Measurements from ENCODE around the gene CDKN2AIP. TPM values are rescaled to one million over a fixed set of nuclear protein-coding genes. Genes with fewer than 3 reads are reported as not detected.

CDKN2AIP gene
- total RNA-seq, 1 donor from 2014 or later: 13.2 TPM

DNA sequence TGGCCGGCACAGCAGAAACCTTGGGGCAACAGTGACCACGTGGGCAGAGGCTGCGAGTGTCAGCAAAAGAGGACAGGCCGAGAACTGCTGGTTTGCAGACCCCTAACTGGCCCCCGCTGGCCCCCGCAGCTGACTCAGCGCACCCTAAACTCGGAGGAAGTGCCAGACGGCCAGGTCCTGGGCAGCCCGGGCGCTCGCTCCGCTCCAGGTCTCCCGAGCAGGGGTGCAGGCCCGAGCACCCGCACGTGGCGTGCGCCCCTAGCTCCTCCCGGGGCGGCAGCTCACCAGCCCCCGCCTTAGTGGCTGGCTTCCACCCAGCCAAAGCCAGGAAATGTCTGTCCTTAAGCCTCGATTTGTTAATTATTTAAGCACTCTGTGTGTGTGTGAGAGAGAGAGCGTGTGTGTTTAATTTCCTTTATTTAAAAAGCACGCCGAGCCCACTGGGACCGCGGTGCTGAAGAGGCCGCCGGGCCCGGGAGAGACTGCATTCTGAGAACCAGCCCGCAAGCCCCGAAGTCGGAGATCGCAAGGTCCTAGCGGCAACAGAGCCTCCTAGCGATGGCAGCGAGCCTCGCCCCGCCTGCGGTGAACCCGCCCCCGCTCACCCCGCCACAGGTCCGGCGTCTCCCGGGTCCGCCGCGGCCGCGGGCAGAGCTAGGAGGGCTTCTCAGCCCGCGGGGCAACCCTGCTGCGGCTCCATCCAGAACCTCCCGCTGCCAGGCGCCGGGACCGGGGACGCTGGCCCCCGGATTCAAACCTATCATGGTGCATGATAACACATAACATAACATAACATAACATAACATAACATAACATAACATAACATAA, 45.9 kb upstream of the CDKN2AIP start:
- H3K36me3 Mint-ChIP-seq (ENCODE audit: unreplicated experiment): no peaks in the 10 kb centered on the region
- H3K4me3 Mint-ChIP-seq (ENCODE audit: unreplicated experiment): peak overlapping the region; percentile 83
- peaks cover 9% of the 10 kb centered on the region for H3K4me1 Mint-ChIP-seq (ENCODE audit: unreplicated experiment)
- H3K27me3 Mint-ChIP-seq (ENCODE audit: unreplicated experiment): no peaks in the 10 kb centered on the region
- peak overlapping the region; percentile 67 for H3K27ac Mint-ChIP-seq (ENCODE audit: unreplicated experiment)
- no peaks in the 10 kb centered on the region for H3K9me3 Mint-ChIP-seq (ENCODE audit: unreplicated experiment)
- DNase-seq (ENCODE audit: extremely low spot score, unreplicated experiment): no peak
- TF ChIP-seq, protein P1, sequence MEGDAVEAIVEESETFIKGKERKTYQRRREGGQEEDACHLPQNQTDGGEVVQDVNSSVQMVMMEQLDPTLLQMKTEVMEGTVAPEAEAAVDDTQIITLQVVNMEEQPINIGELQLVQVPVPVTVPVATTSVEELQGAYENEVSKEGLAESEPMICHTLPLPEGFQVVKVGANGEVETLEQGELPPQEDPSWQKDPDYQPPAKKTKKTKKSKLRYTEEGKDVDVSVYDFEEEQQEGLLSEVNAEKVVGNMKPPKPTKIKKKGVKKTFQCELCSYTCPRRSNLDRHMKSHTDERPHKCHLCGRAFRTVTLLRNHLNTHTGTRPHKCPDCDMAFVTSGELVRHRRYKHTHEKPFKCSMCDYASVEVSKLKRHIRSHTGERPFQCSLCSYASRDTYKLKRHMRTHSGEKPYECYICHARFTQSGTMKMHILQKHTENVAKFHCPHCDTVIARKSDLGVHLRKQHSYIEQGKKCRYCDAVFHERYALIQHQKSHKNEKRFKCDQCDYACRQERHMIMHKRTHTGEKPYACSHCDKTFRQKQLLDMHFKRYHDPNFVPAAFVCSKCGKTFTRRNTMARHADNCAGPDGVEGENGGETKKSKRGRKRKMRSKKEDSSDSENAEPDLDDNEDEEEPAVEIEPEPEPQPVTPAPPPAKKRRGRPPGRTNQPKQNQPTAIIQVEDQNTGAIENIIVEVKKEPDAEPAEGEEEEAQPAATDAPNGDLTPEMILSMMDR (IDR thresholded peaks at IDR 0.05): peak; percentile 69

- peaks cover 2% of the 10 kb centered on the region for H3K27me3 Mint-ChIP-seq (ENCODE audit: unreplicated experiment)
- no peak overlapping the region for H3K27ac Mint-ChIP-seq (ENCODE audit: unreplicated experiment)
- no peaks in the 10 kb centered on the region for H3K9me3 Mint-ChIP-seq (ENCODE audit: unreplicated experiment)
- DNase-seq (ENCODE audit: extremely low spot score, unreplicated experiment): no peak
- TF ChIP-seq, protein P1 (IDR thresholded peaks at IDR 0.05): no peak
- peaks cover 9% of the 10 kb centered on the region for H3K4me1 Mint-ChIP-seq (ENCODE audit: unreplicated experiment)
- peak overlapping the region; percentile 83 for H3K4me3 Mint-ChIP-seq (ENCODE audit: unreplicated experiment)
- no peaks in the 10 kb centered on the region for H3K36me3 Mint-ChIP-seq (ENCODE audit: unreplicated experiment)
These were observed 45.3 kb upstream of the CDKN2AIP start for GRCh38 chr4:183399126-183399522.

DNA sequence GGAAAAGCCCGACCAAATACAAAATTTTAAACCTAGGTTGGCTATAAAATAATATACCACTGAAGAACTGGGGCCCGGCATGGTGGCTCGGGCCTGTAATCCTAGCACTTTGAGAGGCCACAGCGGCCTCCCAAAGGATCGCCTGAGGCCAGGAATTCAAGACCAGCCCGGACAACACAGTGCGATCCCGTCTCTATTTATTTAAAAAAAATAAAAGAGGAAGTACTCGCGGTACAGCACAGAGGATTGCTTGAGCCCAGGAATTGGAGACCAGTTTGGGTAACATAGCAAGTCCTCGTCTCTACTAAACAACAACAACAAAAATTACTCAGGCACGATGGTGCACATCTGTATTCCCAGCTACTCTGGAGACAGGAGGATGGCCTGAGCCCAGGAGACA, 44.8 kb upstream of the CDKN2AIP start:
- H3K9me3 Mint-ChIP-seq (ENCODE audit: unreplicated experiment): no peaks in the 10 kb centered on the region

GRCh38 chr4:183400035-183400434, 44.4 kb upstream of the CDKN2AIP start:
- H3K27me3 Mint-ChIP-seq (ENCODE audit: unreplicated experiment): peaks cover 2% of the 10 kb centered on the region
- DNase-seq (ENCODE audit: extremely low spot score, unreplicated experiment): no peak
- no peak overlapping the region for H3K4me3 Mint-ChIP-seq (ENCODE audit: unreplicated experiment)
- no peak overlapping the region for H3K27ac Mint-ChIP-seq (ENCODE audit: unreplicated experiment)
- H3K4me1 Mint-ChIP-seq (ENCODE audit: unreplicated experiment): peaks cover 9% of the 10 kb centered on the region
- H3K36me3 Mint-ChIP-seq (ENCODE audit: unreplicated experiment): no peaks in the 10 kb centered on the region
- no peaks in the 10 kb centered on the region for H3K9me3 Mint-ChIP-seq (ENCODE audit: unreplicated experiment)
- TF ChIP-seq, protein P1 (IDR thresholded peaks at IDR 0.05): no peak

More for the DNA sequence above, 44.8 kb upstream of the CDKN2AIP start:
- Mint-ChIP-seq H3K27ac (ENCODE audit: unreplicated experiment) (no peak overlapping the region), H3K4me3 (ENCODE audit: unreplicated experiment) (no peak overlapping the region), H3K36me3 (ENCODE audit: unreplicated experiment) (no peaks in the 10 kb centered on the region), H3K27me3 (ENCODE audit: unreplicated experiment) (peaks cover 2% of the 10 kb centered on the region), H3K4me1 (ENCODE audit: unreplicated experiment) (peaks cover 9% of the 10 kb centered on the region)
- TF ChIP-seq, protein P1 (IDR thresholded peaks at IDR 0.05): no peak
- no peak for DNase-seq (ENCODE audit: extremely low spot score, unreplicated experiment)

GRCh38 chr4:183401473-183401872, 43.0 kb upstream of the CDKN2AIP start:
- H3K27ac Mint-ChIP-seq (ENCODE audit: unreplicated experiment): no peak overlapping the region
- H3K4me3 Mint-ChIP-seq (ENCODE audit: unreplicated experiment): no peak overlapping the region
- no peaks in the 10 kb centered on the region for H3K36me3 Mint-ChIP-seq (ENCODE audit: unreplicated experiment)
- peaks cover 2% of the 10 kb centered on the region for H3K27me3 Mint-ChIP-seq (ENCODE audit: unreplicated experiment)
- DNase-seq (ENCODE audit: extremely low spot score, unreplicated experiment): no peak
- peaks cover 9% of the 10 kb centered on the region for H3K4me1 Mint-ChIP-seq (ENCODE audit: unreplicated experiment)
- no peaks in the 10 kb centered on the region for H3K9me3 Mint-ChIP-seq (ENCODE audit: unreplicated experiment)
- TF ChIP-seq, protein P1 (IDR thresholded peaks at IDR 0.05): no peak
